Measurements from ENCODE around the gene SPSB2.

- TF ChIP-seq EZH2phosphoT487 (IDR thresholded peaks at IDR 0.05; ENCODE audit: insufficient read depth, low read depth) (no peak), EZH2 (IDR thresholded peaks at IDR 0.05; ENCODE audit: insufficient read depth, poor library complexity, severe bottlenecking) (no peak)
Measured at GRCh38 chr12:6849427-6849826, 23.7 kb downstream of the SPSB2 start.

All from GM23248 (cell line).